ENCODE data around the gene NUP214.

DNA sequence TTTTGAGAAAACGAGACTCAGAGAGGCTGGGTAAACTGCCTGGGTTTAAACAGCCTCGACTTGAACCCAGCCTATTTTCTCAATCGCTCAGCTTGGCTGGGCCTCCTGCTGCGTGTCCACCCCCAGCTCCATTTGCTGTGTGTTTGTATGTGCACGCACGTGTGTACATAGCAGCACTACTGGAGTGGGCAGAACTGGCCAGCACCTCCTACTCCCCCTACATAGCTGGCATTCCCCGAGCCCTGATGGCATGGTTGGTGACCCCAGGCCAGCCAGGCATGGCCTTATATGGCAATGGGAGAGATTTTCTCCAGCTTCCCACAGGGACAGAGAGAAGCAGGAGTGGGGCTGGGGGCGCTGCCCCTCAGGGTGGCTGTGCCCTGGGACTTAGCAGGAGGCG, 24.9 kb upstream of the NUP214 start:
- TF ChIP-seq ZBTB11 (tag by site-specific recombination; conservative IDR thresholded peaks at IDR 0.05; ENCODE audit: low read depth) = no peak
- TF ChIP-seq, protein P1, sequence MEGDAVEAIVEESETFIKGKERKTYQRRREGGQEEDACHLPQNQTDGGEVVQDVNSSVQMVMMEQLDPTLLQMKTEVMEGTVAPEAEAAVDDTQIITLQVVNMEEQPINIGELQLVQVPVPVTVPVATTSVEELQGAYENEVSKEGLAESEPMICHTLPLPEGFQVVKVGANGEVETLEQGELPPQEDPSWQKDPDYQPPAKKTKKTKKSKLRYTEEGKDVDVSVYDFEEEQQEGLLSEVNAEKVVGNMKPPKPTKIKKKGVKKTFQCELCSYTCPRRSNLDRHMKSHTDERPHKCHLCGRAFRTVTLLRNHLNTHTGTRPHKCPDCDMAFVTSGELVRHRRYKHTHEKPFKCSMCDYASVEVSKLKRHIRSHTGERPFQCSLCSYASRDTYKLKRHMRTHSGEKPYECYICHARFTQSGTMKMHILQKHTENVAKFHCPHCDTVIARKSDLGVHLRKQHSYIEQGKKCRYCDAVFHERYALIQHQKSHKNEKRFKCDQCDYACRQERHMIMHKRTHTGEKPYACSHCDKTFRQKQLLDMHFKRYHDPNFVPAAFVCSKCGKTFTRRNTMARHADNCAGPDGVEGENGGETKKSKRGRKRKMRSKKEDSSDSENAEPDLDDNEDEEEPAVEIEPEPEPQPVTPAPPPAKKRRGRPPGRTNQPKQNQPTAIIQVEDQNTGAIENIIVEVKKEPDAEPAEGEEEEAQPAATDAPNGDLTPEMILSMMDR (tag by site-specific recombination; IDR thresholded peaks at IDR 0.05) = no peak
